ENCODE data around the gene RAP1GAP. TPM values are rescaled to one million over a fixed set of nuclear protein-coding genes. Genes with fewer than 3 reads are reported as not detected.

Gene RAP1GAP
- total and polyA plus RNA-seq, 2 of the 13 experiments (the other 11 are each of a cell fraction or from before 2014, with no cell fraction given), result 11.9 to 37.5 TPM

GRCh38 chr1:21705303-21705980 is 36.3 kb upstream of the RAP1GAP start (continued):
- TF ChIP-seq ADNP (CRISPR knock-in tag; IDR thresholded peaks at IDR 0.05) (no peak), ZNF205 (CRISPR knock-in tag; IDR thresholded peaks at IDR 0.05) (no peak), GATAD2A (CRISPR knock-in tag; IDR thresholded peaks at IDR 0.05) (peak; percentile 40; the same call in 1 of the 2 replicates), MED13 (CRISPR knock-in tag; IDR thresholded peaks at IDR 0.05) (no peak), IKZF1 (IDR thresholded peaks at IDR 0.05) (no peak), ZNF607 (CRISPR knock-in tag; IDR thresholded peaks at IDR 0.05; ENCODE audit: borderline replicate concordance) (no peak), HMG20B (CRISPR knock-in tag; conservative IDR thresholded peaks at IDR 0.05) (no peak), SOX13 (IDR thresholded peaks at IDR 0.05) (no peak), SOX13 (CRISPR knock-in tag; conservative IDR thresholded peaks at IDR 0.05 in 1 of 2, IDR thresholded peaks at IDR 0.05 in 1 of 2) (peak in 1 of 2 experiments; percentile 44; a peak in 1 of 4 replicates), ZNF776 (CRISPR knock-in tag; IDR thresholded peaks at IDR 0.05) (no peak), ZNF546 (CRISPR knock-in tag; conservative IDR thresholded peaks at IDR 0.05) (no peak), PBX3 (CRISPR knock-in tag; IDR thresholded peaks at IDR 0.05; ENCODE audit: borderline replicate concordance) (no peak), KLF16 (CRISPR knock-in tag; IDR thresholded peaks at IDR 0.05) (no peak), MTA1 (CRISPR knock-in tag; IDR thresholded peaks at IDR 0.05; ENCODE audit: borderline replicate concordance) (no peak), ARID5B (CRISPR knock-in tag; IDR thresholded peaks at IDR 0.05) (peak; percentile 30; the same call in 1 of the 2 replicates), TCF7 (IDR thresholded peaks at IDR 0.05; ENCODE audit: low read depth) (no peak), GMEB1 (CRISPR knock-in tag; IDR thresholded peaks at IDR 0.05; ENCODE audit: borderline replicate concordance) (no peak), SUZ12 (IDR thresholded peaks at IDR 0.05; ENCODE audit: low read depth, low read length) (no peak), THAP7 (CRISPR knock-in tag; IDR thresholded peaks at IDR 0.05) (no peak), TBX3 (IDR thresholded peaks at IDR 0.05; ENCODE audit: borderline replicate concordance) (no peak), SKIL (CRISPR knock-in tag; IDR thresholded peaks at IDR 0.05; ENCODE audit: borderline replicate concordance) (no peak)

Measured in HepG2 (cell line).